ENCODE data around the gene GTPBP1.

Gene GTPBP1

GRCh38 chr22:38705235-38706100, at the start of gene GTPBP1:
GTPBP1 (plus strand) TSS chr22:38705944; CDS start chr22:38705956, 12 bp downstream.
- DNase-seq (ENCODE audit: low read depth in 2 of 2): peak; percentile 93 to 96

- DNase-seq (ENCODE audit: low read depth in 2 of 2): peak; percentile 74 to 75
Observed at GRCh38 chr22:38656256-38657044, 49.3 kb upstream of the GTPBP1 start, which contains the start of the genes CBY1 and FAM227A. CBY1 (plus strand) TSS chr22:38656638; CDS start chr22:38668055, 11,417 bp downstream. FAM227A (minus strand) TSS chr22:38656392; CDS start chr22:38650168, 6,224 bp downstream.

GRCh38 chr22:38657045-38657909, 48.5 kb upstream of the GTPBP1 start:
- DNase-seq (ENCODE audit: low read depth in 2 of 2): peak; percentile 19 to 26

- no peak for DNase-seq (ENCODE audit: low read depth in 2 of 2)
Observed at GRCh38 chr22:38674888-38675287, 30.9 kb upstream of the GTPBP1 start.

- DNase-seq (ENCODE audit: low read depth in 2 of 2): no peak
Observed at GRCh38 chr22:38675833-38676232, 29.9 kb upstream of the GTPBP1 start.

GRCh38 chr22:38681582-38682335, 24.0 kb upstream of the GTPBP1 start, which contains the start of gene TOMM22:
TOMM22 (plus strand) TSS chr22:38681957; CDS start chr22:38681979, 22 bp downstream.
- peak; percentile 83 for DNase-seq (ENCODE audit: low read depth in 2 of 2)

GRCh38 chr22:38684895-38685294, 20.8 kb upstream of the GTPBP1 start:
- no peak for DNase-seq (ENCODE audit: low read depth in 2 of 2)

GRCh38 chr22:38685761-38686160, 20.0 kb upstream of the GTPBP1 start:
- no peak for DNase-seq (ENCODE audit: low read depth in 2 of 2)

- no peak for DNase-seq (ENCODE audit: low read depth in 2 of 2)
Observed at GRCh38 chr22:38689651-38690050, 16.1 kb upstream of the GTPBP1 start.

GRCh38 chr22:38694049-38694448, 11.7 kb upstream of the GTPBP1 start:
- no peak for DNase-seq (ENCODE audit: low read depth in 2 of 2)

- DNase-seq (ENCODE audit: low read depth in 2 of 2): no peak
Observed at GRCh38 chr22:38694940-38695339, 10.8 kb upstream of the GTPBP1 start.

- DNase-seq (ENCODE audit: low read depth in 2 of 2): peak; percentile 20 to 21
Observed at GRCh38 chr22:38696606-38697424, 8.9 kb upstream of the GTPBP1 start.

GRCh38 chr22:38697425-38698089, 8.2 kb upstream of the GTPBP1 start:
- no peak for DNase-seq (ENCODE audit: low read depth in 2 of 2)

- no peak for DNase-seq (ENCODE audit: low read depth in 2 of 2)
Observed at GRCh38 chr22:38698407-38699094, 7.2 kb upstream of the GTPBP1 start.

GRCh38 chr22:38699143-38699542, 6.6 kb upstream of the GTPBP1 start:
- no peak for DNase-seq (ENCODE audit: low read depth in 2 of 2)

GRCh38 chr22:38699784-38700183, 6.0 kb upstream of the GTPBP1 start:
- no peak for DNase-seq (ENCODE audit: low read depth in 2 of 2)

- no peak for DNase-seq (ENCODE audit: low read depth in 2 of 2)
Observed at GRCh38 chr22:38700270-38700788, 5.4 kb upstream of the GTPBP1 start.
